Measurements from ENCODE around the gene FRS2.

FRS2 gene

DNA sequence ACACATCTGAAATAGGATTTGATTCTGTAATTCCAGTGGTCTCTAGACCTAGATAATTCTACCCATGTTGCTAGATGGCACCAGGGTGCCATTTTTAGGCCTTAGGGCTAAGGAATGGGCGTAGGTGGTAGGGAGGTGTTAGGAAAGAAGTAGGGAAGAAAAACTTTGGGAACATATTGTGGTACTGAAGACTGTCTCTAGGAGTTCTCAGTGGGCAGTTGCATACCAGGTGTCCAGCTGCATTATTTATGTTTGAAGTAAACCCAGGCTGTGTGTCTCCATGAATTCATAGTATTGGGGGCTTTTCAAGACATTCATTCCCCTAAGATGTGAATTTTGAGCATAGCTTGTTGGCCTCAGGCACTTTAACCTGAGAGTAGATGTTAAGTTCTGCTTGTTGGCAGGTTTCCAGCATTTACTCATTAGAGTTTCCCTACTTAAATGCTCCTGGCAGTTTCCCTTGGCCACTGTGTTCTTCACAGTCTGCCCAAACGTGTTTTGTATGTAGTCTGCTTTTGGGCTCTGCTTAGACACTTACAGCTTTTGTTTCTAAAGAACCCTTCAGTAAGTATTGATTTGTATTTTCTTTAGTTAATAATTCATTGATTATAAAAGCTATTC lies 83.5 kb downstream of the FRS2 start:
- DNase-seq (ENCODE audit: low read depth, low spot score), result no peak
- POLR2A ChIA-PET, result interaction anchor here (1.4 kb wide), 1 partner anchor 26 kb away, joined by 3 read pairs; no protein-coding TSS in a partner anchor
- TF ChIP-seq, protein P1, sequence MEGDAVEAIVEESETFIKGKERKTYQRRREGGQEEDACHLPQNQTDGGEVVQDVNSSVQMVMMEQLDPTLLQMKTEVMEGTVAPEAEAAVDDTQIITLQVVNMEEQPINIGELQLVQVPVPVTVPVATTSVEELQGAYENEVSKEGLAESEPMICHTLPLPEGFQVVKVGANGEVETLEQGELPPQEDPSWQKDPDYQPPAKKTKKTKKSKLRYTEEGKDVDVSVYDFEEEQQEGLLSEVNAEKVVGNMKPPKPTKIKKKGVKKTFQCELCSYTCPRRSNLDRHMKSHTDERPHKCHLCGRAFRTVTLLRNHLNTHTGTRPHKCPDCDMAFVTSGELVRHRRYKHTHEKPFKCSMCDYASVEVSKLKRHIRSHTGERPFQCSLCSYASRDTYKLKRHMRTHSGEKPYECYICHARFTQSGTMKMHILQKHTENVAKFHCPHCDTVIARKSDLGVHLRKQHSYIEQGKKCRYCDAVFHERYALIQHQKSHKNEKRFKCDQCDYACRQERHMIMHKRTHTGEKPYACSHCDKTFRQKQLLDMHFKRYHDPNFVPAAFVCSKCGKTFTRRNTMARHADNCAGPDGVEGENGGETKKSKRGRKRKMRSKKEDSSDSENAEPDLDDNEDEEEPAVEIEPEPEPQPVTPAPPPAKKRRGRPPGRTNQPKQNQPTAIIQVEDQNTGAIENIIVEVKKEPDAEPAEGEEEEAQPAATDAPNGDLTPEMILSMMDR (IDR thresholded peaks at IDR 0.05; ENCODE audit: insufficient read depth, low read length, missing control alignments), result no peak
- no peak overlapping the region for H3K4me3 ChIP-seq (ENCODE audit: low read depth, low read length)
- CTCF ChIA-PET, result interaction anchor here (1.0 to 10.9 kb wide), 6 partner anchors 9 to 165 kb away, joined by 3 to 78 read pairs (median 4); no protein-coding TSS in a partner anchor

DNA sequence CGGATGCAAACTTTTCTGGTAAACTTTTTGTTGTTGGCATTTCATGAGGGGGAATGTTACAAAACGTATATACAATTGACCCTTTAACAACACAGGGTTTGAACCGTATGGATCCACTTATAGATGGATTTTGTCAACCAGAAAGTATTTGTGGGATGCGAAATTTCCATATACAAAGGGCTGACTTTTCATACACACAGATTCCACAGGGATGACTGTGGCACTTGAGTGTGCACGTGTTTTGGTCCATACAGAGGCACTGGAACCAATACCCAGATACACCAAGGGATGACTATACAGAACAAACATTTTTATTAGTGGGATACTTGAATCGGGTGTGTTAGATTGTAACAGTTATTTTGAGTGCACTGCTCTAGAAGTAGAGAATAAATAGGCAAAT lies 85.3 kb downstream of the FRS2 start:
- no peak overlapping the region for H3K4me3 ChIP-seq (ENCODE audit: low read depth, low read length)
- TF ChIP-seq, protein P1 (IDR thresholded peaks at IDR 0.05; ENCODE audit: insufficient read depth, low read length, missing control alignments), result no peak
- POLR2A ChIA-PET, result interaction anchor here (0.6 to 1.4 kb wide), 4 partner anchors 11 to 85 kb away, joined by 3 to 9 read pairs (median 3); partner anchors contain the start of gene FRS2
- peak; percentile 91 for DNase-seq (ENCODE audit: low read depth, low spot score)
- CTCF ChIA-PET, result interaction anchor here (1.5 to 10.9 kb wide), 4 partner anchors 10 to 197 kb away, joined by 5 to 78 read pairs (median 10); no protein-coding TSS in a partner anchor

DNA sequence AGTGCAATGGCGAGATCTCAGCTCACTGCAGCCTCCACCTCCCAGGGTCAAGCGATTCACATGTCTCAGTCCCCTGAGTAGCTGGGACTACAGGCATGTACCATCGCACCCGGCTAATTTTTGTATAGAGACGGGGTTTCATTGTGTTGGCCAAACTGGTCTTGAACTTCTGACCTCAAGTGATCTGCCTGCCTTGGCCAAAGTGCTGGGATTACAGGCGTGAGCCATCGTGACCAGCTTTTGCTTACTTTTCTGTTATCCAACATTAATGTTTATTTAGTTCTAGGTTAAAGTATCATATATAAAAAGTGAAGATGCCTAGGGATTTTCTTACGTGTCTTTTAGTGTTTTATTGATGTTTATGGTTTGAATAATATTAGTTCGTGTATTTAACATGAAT lies 86.2 kb downstream of the FRS2 start:
- ChIA-PET CTCF (interaction anchor here (1.1 to 10.9 kb wide), 3 partner anchors 10 to 128 kb away, joined by 3 to 78 read pairs (median 17); no protein-coding TSS in a partner anchor), POLR2A (no interaction called here)
- H3K4me3 ChIP-seq (ENCODE audit: low read depth, low read length), result no peak overlapping the region
- TF ChIP-seq, protein P1 (IDR thresholded peaks at IDR 0.05; ENCODE audit: insufficient read depth, low read length, missing control alignments), result no peak
- no peak for DNase-seq (ENCODE audit: low read depth, low spot score)

DNA sequence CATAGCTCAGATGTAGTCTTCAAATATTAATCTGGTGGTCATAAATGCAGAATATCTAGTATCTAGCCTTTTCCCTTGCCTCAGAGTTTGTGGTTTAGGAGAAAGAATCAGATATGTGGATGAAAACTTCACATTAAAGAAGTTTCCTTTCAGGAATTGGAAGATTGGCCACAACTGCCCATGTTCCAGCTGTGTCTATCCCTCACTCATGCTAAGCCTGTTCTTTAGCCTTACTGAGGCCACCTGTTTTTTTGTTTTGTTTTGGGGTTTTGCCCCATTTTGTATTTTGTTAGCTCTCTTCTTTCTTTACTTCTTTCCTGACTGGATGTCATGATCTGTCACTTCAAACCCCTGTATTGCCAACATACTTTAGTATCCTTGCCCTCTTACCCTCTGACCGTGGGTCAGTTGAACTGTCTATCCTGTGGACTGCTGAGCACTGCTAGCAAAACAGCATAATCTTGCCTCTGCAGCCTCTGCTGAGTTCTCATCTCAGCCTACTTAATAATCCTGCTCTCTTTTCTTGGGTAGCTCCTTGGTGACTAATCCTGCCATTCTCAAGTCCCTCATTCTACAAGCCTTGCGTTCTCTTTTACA lies 93.1 kb downstream of the FRS2 start:
- TF ChIP-seq, protein P1 (IDR thresholded peaks at IDR 0.05; ENCODE audit: insufficient read depth, low read length, missing control alignments), result no peak
- ChIA-PET CTCF (interaction anchor here (1.4 to 12.9 kb wide), 4 partner anchors 8 to 174 kb away, joined by 3 to 231 read pairs (median 41); no protein-coding TSS in a partner anchor), POLR2A (no interaction called here)
- H3K4me3 ChIP-seq (ENCODE audit: low read depth, low read length), result no peak overlapping the region
- no peak for DNase-seq (ENCODE audit: low read depth, low spot score)

DNA sequence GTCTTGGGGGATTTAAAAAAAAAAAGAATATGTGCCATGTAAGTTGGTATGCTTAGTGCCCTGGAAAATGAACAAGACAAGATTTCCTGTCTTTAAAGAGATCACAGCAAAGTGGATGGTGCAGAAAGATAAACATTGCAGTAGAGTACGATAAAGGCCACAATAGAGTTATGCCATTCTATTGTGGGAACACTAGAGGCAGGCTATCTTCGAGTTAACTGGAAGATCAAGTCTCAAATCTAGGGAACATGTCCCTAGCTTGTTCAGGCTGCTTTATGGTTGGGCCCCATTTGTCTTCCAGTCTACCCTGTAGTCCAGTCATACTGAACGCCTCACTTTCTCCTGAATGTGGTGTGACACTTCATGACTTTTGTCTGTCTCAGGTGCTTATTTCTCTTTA lies 96.4 kb downstream of the FRS2 start:
- no peak overlapping the region for H3K4me3 ChIP-seq (ENCODE audit: low read depth, low read length)
- TF ChIP-seq, protein P1 (IDR thresholded peaks at IDR 0.05; ENCODE audit: insufficient read depth, low read length, missing control alignments), result no peak
- ChIA-PET POLR2A (interaction anchor here (2.2 kb wide), 1 partner anchor 11 kb away, joined by 9 read pairs; no protein-coding TSS in a partner anchor), CTCF (interaction anchor here (1.0 to 12.9 kb wide), 7 partner anchors 9 to 276 kb away, joined by 4 to 231 read pairs (median 6); no protein-coding TSS in a partner anchor)
- DNase-seq (ENCODE audit: low read depth, low spot score), result no peak

DNA sequence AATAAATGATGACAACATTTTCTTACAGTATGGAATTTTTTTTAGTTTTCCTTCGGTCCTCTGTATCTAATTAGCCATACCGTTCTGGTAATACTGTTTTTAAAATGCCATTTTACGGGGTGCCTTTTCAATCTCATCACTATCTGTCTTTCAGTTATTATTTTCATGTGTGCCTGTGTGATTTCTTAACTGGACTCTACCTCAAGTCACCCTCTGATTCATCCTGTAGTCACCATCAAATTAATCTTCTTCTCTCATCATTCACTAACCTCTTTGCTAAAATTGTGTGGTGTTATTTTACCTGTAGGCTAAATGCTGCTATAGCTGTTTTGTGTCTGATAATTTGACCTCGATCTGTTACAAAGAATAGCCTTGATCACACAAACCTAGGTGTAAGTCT lies 99.0 kb downstream of the FRS2 start:
- POLR2A ChIA-PET, result interaction anchor here (0.9 to 1.1 kb wide), 2 partner anchors 16 to 35 kb away, joined by 3 to 5 read pairs; partner anchors contain the start of gene CCT2
- TF ChIP-seq, protein P1 (IDR thresholded peaks at IDR 0.05; ENCODE audit: insufficient read depth, low read length, missing control alignments), result no peak
- CTCF ChIA-PET, result interaction anchor here (1.1 to 12.9 kb wide), 12 partner anchors 11 to 212 kb away, joined by 3 to 231 read pairs (median 11); partner anchors contain the start of genes CCT2 and FRS2
- no peak overlapping the region for H3K4me3 ChIP-seq (ENCODE audit: low read depth, low read length)
- DNase-seq (ENCODE audit: low read depth, low spot score), result no peak

All from AG04449 (cell line).